Superior temporal gyrus (tissue), 1 donor: ENCODE data around the gene TMEM26.

Experiments
- DNase-seq: peaks from one replicate; pipeline ENCODE4 v3.0.0-alpha.2; 2016; ENCODE audit errors: extremely low spot score

TMEM26 gene

DNA sequence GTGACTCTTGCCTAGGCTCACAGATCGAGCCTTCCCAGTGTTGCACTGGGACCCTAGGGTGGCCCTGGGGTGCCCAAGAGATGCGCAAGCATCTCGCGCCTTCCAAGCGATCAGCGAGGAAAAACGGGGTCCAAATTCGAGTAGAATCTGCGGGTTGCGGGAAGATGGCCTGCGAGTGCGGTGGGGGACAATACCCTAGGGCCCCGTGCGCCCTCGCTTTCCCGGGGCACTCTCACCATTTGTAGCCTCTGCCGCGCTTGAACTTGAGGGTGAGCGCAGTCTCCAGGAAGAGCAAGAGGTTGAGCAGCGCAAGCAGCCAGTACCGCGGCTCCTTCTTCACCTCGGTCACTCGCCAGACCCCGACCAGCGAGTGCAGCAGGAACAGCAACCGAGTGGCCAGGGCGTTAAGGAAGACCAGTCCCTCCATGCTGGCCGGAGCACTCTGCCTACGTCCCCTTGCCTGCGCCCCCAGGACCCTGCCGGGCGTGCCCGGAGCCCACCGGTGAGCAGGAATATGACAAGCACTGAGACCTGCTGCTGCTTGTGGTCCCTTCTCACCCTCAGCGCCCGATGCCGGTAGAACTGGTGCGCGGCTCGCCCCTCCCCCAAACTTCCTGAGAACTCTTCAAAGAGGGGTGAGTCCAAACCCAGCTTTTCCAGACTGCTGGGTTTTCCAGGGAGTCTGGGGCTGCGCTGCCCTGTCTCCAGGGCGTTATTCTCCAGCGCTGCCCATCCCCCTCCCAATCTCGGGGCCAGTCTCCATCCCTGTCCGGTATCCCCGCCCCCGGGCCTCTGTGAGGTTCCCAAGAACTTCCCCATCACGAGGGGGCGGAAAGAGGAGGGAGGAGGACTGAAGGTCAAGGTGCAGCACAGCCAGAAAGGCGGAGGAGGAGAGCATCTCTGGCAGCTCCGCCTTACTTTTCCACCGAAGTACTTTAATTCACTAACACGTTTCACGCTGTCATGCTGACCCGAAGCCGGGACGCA is at the start of gene TMEM26:
Gene TMEM26, minus strand, starts transcription at position 727 of the 987 bp plus-strand sequence. Its CDS starts 300 bp downstream, at position 427.
- DNase-seq: no peak

- DNase-seq: no peak
These were observed 47.3 kb upstream of the TMEM26 start for GRCh38 chr10:61500460-61500859.

DNA sequence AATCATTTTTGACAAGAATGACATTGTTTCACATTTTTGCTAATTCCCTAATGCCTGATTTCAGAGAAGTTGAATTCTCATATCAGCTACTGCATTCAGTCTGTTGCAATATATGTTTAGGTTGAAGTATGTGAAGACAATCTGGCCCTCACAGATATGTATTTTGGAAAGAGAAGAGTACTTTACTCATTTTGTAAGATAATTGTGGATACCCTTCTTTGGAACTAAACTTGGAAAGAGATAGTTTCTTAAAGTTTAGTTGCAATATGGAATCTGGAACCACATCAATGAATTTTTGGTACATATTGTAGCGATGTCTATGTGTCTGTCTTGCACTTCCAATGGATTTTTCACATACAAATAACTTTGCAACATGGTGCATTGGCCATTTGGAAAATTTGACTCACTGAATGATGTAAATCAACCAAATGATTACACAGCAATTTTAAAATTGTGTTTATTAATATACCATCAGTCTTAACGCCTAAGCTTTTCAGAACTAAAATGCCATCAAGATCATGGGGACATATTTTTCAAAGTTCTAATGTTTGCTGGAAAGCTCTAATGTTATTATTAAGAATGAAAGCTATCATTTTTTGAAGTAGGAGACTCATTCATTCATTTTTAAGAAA is 39.3 kb upstream of the TMEM26 start:
- no peak for DNase-seq

- DNase-seq: no peak
These were observed 34.3 kb upstream of the TMEM26 start for GRCh38 chr10:61487506-61487905.

GRCh38 chr10:61486738-61487396 is 33.7 kb upstream of the TMEM26 start:
- DNase-seq: no peak

GRCh38 chr10:61486251-61486650 is 33.1 kb upstream of the TMEM26 start:
- no peak for DNase-seq

DNA sequence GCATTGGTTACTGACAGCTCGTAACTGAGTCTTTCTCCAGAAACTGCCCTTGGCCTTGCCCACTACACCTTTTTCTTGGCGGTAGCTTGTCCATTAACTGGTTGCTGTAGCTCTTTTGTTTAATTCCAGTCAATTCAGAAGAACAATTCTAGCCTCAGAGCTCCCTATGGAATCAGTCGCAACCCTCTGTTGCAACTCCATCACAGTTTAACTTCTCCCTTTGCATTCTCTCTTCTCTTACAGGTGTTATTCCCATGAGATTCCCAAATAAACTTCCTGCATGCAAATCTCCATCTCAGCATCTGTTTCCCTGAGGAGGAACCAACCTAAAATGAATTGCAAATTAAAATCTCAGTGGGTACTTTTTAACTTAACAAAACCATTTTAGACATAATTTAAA is 28.4 kb upstream of the TMEM26 start:
- DNase-seq: no peak

GRCh38 chr10:61480208-61480607 is 27.0 kb upstream of the TMEM26 start:
- no peak for DNase-seq

GRCh38 chr10:61478621-61479312 is 25.6 kb upstream of the TMEM26 start:
- DNase-seq: no peak

DNA sequence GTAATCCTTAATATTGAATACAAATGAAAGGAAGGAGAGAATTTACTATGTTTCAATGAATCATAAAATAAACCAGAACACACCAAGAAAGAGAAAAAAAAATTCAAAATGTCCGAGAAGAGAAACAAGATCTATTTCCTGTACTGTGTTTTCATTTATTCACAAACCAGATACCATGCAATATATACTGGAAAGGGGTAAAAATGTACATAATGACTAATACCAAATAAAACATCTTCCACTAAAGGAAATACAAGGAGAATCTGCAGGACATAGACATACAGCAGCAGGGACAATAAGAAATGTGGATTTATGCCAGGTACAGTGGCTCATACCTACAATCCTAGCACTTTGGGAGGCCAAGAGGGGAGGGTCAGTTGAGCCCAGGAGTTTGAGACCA is 24.3 kb upstream of the TMEM26 start:
- DNase-seq: no peak

DNA sequence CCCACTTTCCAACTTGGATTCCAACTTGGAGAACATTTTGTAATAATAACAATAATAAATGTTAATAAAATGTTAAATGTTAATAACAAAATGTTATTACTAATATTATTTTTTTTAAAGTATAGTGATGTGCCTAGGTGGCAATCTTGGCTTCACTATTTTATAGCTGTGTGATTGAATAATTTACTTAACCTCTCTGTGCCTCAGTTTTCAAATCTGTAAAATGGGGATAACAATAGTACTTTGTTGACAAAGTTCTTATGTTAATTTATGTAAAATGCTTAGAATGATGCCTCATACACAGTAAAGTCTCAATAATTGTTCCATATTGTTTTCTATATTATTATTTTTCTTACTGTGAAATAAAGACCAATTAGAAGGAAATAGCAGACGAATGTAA is 23.3 kb upstream of the TMEM26 start:
- DNase-seq: no peak

- DNase-seq: no peak
These were observed 22.3 kb upstream of the TMEM26 start for GRCh38 chr10:61475449-61475873.

DNA sequence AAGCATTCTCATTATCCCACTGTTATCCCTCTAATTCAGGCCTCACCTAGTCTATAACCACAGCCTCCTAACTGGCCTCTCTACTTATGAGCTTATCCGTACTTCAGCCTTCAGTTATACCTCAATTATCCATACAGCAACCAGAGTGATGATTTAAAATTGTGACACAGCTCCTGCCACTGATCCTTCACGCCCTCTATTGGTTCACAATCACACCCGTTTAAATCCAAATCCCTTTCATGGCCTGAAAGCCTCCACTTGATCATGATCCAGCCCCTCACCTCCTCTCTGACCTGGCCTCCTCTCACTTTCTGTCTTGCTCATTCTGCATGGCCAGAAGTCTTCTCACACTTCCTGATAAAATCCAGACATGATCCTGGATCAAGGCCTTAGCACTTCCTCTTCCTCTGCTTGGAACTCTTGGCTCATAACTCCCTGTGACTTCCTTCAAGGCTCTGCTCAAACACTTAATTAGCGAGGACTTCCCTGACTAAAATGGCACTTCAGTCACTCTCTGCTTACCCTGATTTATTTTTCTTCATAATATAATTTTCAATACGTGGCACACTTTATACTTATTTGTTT is 19.0 kb upstream of the TMEM26 start:
- no peak for DNase-seq

- no peak for DNase-seq
These were observed 18.3 kb upstream of the TMEM26 start for GRCh38 chr10:61471491-61471890.

DNA sequence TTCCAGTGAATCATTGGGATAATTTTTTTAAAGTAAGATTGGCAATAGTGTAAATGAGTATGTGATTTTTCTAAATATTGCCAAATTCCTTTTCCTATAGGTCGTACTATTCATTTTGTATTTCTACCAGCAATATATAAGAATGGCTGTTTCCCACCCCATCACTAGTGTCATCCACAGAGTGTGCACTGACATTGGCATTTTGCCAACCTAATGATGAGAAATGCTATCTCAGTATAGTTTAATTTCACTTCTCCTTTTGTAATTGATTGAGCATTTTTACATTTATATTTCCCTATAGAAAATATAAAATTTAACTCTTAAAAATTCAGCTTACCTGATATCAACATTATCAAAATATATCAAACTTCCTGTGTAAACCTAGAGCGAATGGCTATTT is 17.6 kb upstream of the TMEM26 start:
- no peak for DNase-seq

GRCh38 chr10:61465901-61466632 is 12.9 kb upstream of the TMEM26 start:
- DNase-seq: no peak

DNA sequence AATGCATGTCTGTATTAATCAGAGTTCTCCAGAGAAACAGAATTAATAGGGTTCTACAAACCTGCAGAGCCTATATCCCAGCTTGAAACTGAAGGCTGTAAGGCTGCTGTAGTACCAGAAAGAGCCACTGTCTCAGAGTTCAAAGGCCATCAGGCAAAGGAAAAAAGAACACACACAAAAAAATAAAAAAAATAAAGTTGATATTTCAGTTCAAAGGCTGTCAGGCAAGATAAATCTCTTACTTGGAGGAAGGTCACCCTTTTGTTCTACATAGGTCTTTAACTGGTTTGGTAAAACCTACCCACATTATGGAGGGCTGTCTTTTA is 12.0 kb upstream of the TMEM26 start:
- no peak for DNase-seq

GRCh38 chr10:61464461-61465170 is 11.4 kb upstream of the TMEM26 start:
- DNase-seq: no peak

DNA sequence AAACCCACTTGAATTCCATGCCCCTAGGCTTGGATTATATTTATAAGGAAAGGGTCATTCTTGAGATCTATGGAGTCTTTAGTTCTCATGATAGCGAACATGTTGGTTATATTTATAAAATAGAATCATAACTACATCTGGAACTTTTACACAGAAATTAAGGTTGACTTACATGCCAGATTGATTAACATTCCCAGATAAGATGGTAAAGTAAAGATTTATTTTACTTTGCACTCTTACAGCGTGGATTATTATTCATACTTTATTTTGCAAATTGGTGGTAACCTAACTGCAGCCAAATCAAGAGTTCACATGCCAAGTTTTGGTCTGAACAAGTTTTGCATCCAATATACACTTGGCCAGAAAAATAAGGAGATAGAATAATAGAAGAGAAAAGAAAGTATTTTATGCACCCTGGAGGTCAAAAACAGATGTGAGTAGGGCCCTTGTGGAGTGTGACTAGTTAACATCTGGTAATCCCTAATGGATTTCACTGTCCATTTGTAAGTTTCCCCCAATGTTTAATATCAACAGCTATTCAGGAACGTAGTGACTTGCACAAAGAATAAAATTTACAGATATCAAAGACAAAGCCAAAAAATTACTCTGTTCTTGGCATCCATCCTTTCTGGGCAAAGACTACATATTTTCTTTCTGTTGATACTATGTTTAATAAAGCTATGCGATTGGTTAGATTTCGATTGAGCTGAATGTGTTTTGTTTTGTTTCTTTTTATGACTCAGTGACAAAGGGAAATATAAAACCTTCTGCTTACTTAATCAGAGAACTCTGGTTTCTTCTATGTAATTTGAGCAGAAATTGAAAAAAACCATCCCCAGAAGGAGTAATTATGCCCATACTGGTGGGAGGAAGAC is 10.1 kb upstream of the TMEM26 start:
- peak; percentile 44 for DNase-seq
